GM21390 (cell line): Measurements from ENCODE around the gene PKD1.

Source experiments
- ATAC-seq: cut with Tn5 transposase; IDR thresholded peaks from one replicate; pipeline ENCODE4 v1.9.1; 2021; ENCODE audit not compliant: unreplicated experiment

PKD1 gene

GRCh38 chr16:2090777-2091546, 44.7 kb downstream of the PKD1 start:
- ATAC-seq, result no peak

GRCh38 chr16:2090481-2090776, 45.3 kb downstream of the PKD1 start:
- no peak for ATAC-seq

- no peak for ATAC-seq
Observed at GRCh38 chr16:2089706-2090480, 45.8 kb downstream of the PKD1 start.

GRCh38 chr16:2088759-2089358, 46.8 kb downstream of the PKD1 start:
- ATAC-seq, result no peak

GRCh38 chr16:2087748-2088631, 47.7 kb downstream of the PKD1 start:
- no peak for ATAC-seq

GRCh38 chr16:2086812-2087747, 48.6 kb downstream of the PKD1 start:
- no peak for ATAC-seq

- no peak for ATAC-seq
Observed at GRCh38 chr16:2086106-2086742, 49.5 kb downstream of the PKD1 start.

- no peak for ATAC-seq
Observed at GRCh38 chr16:2085669-2086068, 50.0 kb downstream of the PKD1 start.

- ATAC-seq, result no peak
Observed at GRCh38 chr16:2084895-2085625, 50.6 kb downstream of the PKD1 start.

- ATAC-seq, result no peak
Observed at GRCh38 chr16:2083876-2084780, 51.6 kb downstream of the PKD1 start.

GRCh38 chr16:2083409-2083808, 52.3 kb downstream of the PKD1 start:
- ATAC-seq, result no peak

GRCh38 chr16:2082983-2083364, 52.7 kb downstream of the PKD1 start:
- ATAC-seq, result no peak

GRCh38 chr16:2082171-2082982, 53.3 kb downstream of the PKD1 start:
- ATAC-seq, result no peak

- no peak for ATAC-seq
Observed at GRCh38 chr16:2081201-2082084, 54.3 kb downstream of the PKD1 start.

GRCh38 chr16:2079991-2080390, 55.7 kb downstream of the PKD1 start:
- no peak for ATAC-seq

GRCh38 chr16:2079311-2079800, 56.3 kb downstream of the PKD1 start:
- ATAC-seq, result no peak
